Endothelial cell of umbilical vein (primary cell): ENCODE data around the gene LRRC7.

Source experiments
- EZH2 ChIP-seq: IDR thresholded peaks from 2 replicates; pipeline ENCODE4 v1.6.1; 2012; ENCODE audit warnings: borderline replicate concordance, low read depth, mild to moderate bottlenecking, moderate library complexity, low read length, inconsistent platforms; ENCODE audit not compliant: severe bottlenecking
- FOS ChIP-seq: IDR thresholded peaks from 2 replicates; pipeline ENCODE4 v1.6.1; 2011; ENCODE audit warnings: mild to moderate bottlenecking, low read length, moderate library complexity, borderline replicate concordance; ENCODE audit not compliant: insufficient read depth
- GATA2 ChIP-seq: IDR thresholded peaks from 2 replicates; pipeline ENCODE4 v1.7.0; 2011; ENCODE audit warnings: low read depth, mild to moderate bottlenecking, moderate library complexity, mixed read lengths, low read length; ENCODE audit not compliant: insufficient read length, insufficient read depth
- JUN ChIP-seq: IDR thresholded peaks from 2 replicates; pipeline ENCODE4 v1.6.1; 2011; ENCODE audit warnings: borderline replicate concordance, low read depth; ENCODE audit not compliant: insufficient read length, insufficient read depth
- MYC ChIP-seq: IDR thresholded peaks from one replicate; pipeline ENCODE4 v1.6.1; 2011; ENCODE audit warnings: mild to moderate bottlenecking, low read depth, low read length
- POLR2A ChIP-seq: IDR thresholded peaks from 2 replicates; pipeline ENCODE4 v1.6.1; 2012; ENCODE audit warnings: low read depth, mild to moderate bottlenecking, control low read depth, low read length
- POLR2AphosphoS5 ChIP-seq: IDR thresholded peaks from 2 replicates; pipeline ENCODE4 v1.6.1; 2012; ENCODE audit warnings: low read depth, mild to moderate bottlenecking, control low read depth, low read length, moderate library complexity; ENCODE audit not compliant: insufficient read depth
- TF ChIP-seq, protein P1 (sequence below), 2 donors: IDR thresholded peaks; 1 replicate in 1 of 2; 2 replicates in 1 of 2; pipeline ENCODE4 v1.5.1; 2011; ENCODE audit warnings: low read length in 2 of 2, mild to moderate bottlenecking in 2 of 2, moderate library complexity in 2 of 2, control low read depth in 1 of 2, inconsistent platforms in 1 of 2, low read depth in 1 of 2; ENCODE audit not compliant: insufficient read depth in 1 of 2; ENCODE audit errors: extremely low read depth in 1 of 2
- TF ChIP-seq, protein P2 (sequence below): IDR thresholded peaks from 2 replicates; pipeline ENCODE4 v1.6.1; 2011; ENCODE audit not compliant: insufficient read depth, insufficient read length

DNA sequence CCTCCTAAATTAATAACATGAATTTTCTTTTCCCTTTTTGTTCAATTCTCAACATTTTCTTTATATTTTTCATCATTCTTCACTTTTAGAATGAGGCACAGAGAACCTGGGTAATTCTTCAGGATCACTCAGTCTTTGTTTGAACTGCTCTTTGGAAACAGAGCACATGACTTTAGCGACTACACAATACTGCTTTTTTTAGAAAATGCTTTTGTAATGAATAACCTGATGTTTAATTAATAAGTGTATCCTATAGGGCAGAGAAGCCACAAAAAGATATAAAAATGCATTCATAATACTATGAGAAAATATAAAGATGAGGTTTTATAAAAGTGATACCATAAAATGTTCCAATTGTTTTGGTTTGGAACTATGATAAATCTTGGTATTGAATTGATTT is 77.8 kb downstream of the LRRC7 start:
- TF ChIP-seq, protein P1, sequence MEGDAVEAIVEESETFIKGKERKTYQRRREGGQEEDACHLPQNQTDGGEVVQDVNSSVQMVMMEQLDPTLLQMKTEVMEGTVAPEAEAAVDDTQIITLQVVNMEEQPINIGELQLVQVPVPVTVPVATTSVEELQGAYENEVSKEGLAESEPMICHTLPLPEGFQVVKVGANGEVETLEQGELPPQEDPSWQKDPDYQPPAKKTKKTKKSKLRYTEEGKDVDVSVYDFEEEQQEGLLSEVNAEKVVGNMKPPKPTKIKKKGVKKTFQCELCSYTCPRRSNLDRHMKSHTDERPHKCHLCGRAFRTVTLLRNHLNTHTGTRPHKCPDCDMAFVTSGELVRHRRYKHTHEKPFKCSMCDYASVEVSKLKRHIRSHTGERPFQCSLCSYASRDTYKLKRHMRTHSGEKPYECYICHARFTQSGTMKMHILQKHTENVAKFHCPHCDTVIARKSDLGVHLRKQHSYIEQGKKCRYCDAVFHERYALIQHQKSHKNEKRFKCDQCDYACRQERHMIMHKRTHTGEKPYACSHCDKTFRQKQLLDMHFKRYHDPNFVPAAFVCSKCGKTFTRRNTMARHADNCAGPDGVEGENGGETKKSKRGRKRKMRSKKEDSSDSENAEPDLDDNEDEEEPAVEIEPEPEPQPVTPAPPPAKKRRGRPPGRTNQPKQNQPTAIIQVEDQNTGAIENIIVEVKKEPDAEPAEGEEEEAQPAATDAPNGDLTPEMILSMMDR (IDR thresholded peaks at IDR 0.05; ENCODE audit: extremely low read depth in 1 of 2, insufficient read depth in 1 of 2, low read depth in 1 of 2, low read length in 2 of 2), result no peak
- TF ChIP-seq EZH2, result no peak
- no peak for TF ChIP-seq POLR2AphosphoS5
- TF ChIP-seq POLR2A, result no peak
- no peak for TF ChIP-seq FOS
- TF ChIP-seq, protein P2, sequence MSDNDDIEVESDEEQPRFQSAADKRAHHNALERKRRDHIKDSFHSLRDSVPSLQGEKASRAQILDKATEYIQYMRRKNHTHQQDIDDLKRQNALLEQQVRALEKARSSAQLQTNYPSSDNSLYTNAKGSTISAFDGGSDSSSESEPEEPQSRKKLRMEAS, result no peak
- TF ChIP-seq JUN, result no peak
- TF ChIP-seq MYC, result no peak
- TF ChIP-seq GATA2, result no peak
